Upper lobe of left lung (tissue), 4 donors: ENCODE measurements around the gene TBCD.

ENCODE experiments used
- POLR2A ChIP-seq, 4 donors: fragments of 450-650 bp; IDR thresholded peaks; one replicate each; pipeline ENCODE4 v1.5.1; 2016 to 2017; ENCODE audit warnings: antibody characterized with exemption in 4 of 4, mild to moderate bottlenecking in 2 of 4
- POLR2AphosphoS5 ChIP-seq, 2 donors: sonication (generic); formaldehyde crosslinking; IDR thresholded peaks; one replicate each; pipeline ENCODE4 v1.5.1; 2017; ENCODE audit warnings: antibody characterized with exemption in 2 of 2
- TF ChIP-seq, protein P1 (sequence below), 6 experiments: fragments of 450-650 bp in 4 of 6; fragments of 200-600 bp in 2 of 6; sonication (generic) in 2 of 6; IDR thresholded peaks; one replicate each; pipeline ENCODE4 v1.5.1; 2016 to 2019; ENCODE audit warnings: antibody characterized with exemption in 6 of 6

DNA sequence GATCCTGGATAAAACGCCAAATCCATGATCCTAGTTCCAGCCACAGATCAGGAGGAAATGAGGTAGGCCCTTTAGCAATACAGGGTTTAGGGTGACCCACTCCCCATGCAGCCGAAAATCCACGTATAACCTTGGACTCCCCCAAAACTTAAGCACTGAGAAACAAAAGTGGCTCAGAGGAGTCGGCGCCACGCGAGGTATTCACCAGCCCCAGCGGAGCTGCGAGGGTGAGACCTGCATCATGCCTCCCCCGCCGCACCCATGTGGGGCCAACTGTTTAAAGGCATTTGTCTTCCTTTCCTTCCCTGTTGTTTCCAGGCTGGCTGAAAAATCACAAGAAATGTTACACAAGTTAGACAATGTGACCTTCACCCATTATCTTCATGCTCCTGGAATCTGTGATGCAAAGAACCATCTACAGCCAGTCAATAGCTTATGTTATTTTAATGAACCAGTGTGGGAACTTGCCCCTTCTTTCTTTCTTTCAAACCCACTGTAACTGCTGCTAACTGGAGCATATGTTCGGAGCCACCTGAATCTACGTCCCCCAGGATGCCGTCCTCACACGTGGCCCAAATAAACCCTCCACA, 229.4 kb downstream of the TBCD start:
- TF ChIP-seq, protein P1, sequence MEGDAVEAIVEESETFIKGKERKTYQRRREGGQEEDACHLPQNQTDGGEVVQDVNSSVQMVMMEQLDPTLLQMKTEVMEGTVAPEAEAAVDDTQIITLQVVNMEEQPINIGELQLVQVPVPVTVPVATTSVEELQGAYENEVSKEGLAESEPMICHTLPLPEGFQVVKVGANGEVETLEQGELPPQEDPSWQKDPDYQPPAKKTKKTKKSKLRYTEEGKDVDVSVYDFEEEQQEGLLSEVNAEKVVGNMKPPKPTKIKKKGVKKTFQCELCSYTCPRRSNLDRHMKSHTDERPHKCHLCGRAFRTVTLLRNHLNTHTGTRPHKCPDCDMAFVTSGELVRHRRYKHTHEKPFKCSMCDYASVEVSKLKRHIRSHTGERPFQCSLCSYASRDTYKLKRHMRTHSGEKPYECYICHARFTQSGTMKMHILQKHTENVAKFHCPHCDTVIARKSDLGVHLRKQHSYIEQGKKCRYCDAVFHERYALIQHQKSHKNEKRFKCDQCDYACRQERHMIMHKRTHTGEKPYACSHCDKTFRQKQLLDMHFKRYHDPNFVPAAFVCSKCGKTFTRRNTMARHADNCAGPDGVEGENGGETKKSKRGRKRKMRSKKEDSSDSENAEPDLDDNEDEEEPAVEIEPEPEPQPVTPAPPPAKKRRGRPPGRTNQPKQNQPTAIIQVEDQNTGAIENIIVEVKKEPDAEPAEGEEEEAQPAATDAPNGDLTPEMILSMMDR (IDR thresholded peaks at IDR 0.05), result no peak
- no peak for TF ChIP-seq POLR2A (IDR thresholded peaks at IDR 0.05)
- TF ChIP-seq POLR2AphosphoS5 (IDR thresholded peaks at IDR 0.05), result no peak
